Upper lobe of left lung (tissue), 4 donors: ENCODE measurements around the gene SSB.
"Not testable (repeated sequence)": the region's sequence is repeated elsewhere in the genome, so short reads cannot be mapped to it uniquely, and the experiment has no call there.

Experiments
- POLR2AphosphoS5 ChIP-seq, 2 donors: sonication (generic); formaldehyde crosslinking; IDR thresholded peaks; one replicate each; pipeline ENCODE4 v1.5.1; 2017; ENCODE audit warnings: antibody characterized with exemption in 2 of 2
- TF ChIP-seq, protein P1 (sequence below), 6 experiments: fragments of 450-650 bp in 4 of 6; fragments of 200-600 bp in 2 of 6; sonication (generic) in 2 of 6; IDR thresholded peaks; one replicate each; pipeline ENCODE4 v1.5.1; 2016 to 2019; ENCODE audit warnings: antibody characterized with exemption in 6 of 6

- TF ChIP-seq, protein P1, sequence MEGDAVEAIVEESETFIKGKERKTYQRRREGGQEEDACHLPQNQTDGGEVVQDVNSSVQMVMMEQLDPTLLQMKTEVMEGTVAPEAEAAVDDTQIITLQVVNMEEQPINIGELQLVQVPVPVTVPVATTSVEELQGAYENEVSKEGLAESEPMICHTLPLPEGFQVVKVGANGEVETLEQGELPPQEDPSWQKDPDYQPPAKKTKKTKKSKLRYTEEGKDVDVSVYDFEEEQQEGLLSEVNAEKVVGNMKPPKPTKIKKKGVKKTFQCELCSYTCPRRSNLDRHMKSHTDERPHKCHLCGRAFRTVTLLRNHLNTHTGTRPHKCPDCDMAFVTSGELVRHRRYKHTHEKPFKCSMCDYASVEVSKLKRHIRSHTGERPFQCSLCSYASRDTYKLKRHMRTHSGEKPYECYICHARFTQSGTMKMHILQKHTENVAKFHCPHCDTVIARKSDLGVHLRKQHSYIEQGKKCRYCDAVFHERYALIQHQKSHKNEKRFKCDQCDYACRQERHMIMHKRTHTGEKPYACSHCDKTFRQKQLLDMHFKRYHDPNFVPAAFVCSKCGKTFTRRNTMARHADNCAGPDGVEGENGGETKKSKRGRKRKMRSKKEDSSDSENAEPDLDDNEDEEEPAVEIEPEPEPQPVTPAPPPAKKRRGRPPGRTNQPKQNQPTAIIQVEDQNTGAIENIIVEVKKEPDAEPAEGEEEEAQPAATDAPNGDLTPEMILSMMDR (IDR thresholded peaks at IDR 0.05), result not testable (repeated sequence)
- TF ChIP-seq POLR2AphosphoS5 (IDR thresholded peaks at IDR 0.05), result not testable (repeated sequence)
Observed at GRCh38 chr2:169760798-169761197, 37.9 kb upstream of the SSB start.
